ENCODE results near the gene CREB5.

The CREB5 gene

DNA sequence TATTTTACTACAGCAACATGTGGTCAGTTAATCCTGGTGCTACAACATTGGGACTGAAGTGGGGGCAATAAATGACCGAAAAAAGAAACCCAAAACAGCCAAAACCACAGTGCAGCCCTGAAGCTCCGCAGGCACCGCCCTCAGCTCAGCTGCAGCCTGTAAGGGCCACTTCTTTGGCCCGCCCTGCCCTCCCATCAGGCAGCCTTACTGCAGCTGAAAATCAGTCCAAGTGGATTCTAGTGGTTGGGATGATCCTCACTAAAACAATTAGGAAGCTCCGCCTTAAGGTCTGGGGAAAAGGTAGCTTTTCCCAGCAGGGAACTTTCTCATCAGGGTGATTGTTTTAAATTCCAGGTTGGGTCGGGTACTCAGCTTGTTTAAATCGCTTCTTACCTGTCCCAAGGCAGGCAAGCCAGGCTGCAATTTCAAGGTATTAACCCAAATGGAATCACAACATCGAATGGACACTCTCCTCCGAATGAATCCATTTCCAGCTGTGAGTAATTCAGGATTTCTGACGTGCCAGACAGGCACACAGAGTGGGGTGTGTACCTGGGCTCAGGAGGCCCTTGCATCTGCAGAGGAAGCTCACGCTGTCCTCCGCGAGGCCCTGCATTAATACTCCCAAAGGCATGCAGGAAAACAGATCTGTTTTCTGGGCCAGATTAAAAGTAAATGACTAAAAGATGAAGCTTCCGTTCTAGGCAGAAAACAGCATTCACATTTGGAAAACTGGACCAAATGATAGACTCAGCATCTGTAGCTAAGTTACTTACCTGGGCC, 104.3 kb downstream of the CREB5 start:
- no peak for DNase-seq (ENCODE audit: low read depth)

DNA sequence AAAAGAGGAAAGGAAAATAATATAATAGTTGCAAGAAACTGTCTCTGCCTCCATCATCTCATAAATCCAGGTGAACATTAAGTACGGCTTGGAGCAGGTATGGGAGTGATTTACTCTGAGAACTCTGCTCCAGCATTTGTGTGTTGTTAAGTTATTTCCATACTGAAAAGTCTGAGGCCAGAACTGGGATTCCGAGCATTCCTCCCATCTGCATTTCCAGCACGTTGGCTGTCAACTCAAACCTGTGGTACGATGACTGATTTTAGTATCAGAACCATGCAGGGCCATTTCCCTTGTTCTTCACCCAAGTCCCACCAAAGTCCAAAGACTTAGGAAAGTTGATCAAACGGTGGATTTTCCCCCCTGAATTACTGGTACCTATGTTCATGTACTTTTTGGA, 104.9 kb downstream of the CREB5 start:
- DNase-seq (ENCODE audit: low read depth) = no peak

DNA sequence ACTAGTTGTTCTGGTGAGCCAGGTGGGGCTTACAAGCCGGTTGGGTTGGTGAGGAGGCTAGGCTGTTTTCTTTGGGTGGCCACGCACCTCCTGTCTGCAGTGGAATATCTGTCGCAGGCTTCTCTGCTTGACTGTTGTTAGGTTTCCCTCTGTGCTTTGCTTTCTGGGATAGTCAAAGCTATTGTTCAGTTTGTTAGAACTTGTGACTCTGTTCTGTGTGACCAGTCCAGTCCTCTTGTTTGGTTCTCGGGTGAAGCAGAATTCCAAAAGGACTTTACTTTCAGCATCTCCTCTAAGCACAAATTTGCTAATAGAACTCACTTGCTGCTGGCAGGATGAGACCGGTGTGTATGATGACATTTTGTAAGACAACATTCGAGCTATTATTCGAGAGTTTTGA, 105.3 kb downstream of the CREB5 start:
- DNase-seq (ENCODE audit: low read depth) = no peak

DNA sequence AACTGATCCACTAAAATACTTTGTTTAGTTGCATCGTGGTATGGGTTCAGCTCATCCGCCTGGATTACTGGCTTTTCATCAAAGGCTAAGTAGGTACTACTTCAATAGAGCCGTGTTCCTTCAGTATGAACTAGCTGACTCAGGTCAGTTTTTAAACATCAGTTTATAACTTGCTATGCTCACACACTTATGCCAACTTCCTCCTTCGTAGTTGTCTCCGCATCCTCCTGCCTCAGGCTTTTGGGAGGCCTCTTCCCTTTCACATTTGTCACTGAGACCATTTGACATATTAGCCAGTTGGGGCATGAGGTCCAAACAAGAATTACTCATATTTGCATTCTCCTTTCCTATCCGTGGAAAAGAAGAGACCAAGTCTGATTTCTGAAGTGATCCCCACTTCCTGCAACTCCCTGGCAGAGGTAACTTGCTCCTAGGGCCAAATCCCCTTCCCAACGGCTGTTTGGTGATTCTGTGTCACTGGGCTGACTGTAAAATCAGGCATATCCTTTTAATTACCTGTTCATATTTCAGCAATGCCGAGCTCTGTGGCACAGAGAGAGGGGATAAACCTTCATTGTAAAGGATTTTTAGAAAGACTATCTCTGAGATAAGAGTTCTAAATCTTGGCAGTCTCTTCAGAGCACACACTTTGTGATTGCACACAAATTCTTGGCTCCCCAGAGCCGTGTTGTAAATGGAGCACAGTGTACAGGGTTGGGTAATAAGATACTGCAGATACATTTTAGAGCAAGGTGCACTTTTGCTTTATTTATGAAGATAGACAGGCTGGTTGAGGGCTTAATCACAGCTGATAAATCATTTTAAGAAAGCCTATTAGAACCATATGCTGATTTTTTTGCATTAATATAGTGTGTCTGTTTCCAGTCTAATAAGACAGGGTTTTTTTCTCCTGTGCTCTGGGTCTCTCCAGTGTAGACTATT, 108.0 kb downstream of the CREB5 start:
- DNase-seq (ENCODE audit: low read depth) = no peak

DNA sequence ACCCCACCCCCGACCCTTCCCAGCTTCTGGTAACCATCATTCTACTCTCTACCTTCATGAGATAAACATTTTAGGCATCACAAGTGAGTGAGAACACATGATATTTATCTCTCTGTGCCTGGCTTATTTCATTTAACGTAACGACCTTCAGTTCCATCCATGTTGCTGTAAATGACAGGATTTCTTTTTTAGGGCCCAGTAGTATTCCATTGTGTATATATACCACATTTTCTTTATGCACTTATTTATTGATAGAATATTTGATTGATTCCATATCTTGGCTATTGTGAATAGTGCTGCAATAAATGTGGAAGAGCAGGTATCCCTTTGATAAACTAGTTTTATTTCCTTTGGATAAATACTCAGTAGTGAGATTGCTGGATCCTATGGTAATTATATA, 112.7 kb downstream of the CREB5 start:
- DNase-seq (ENCODE audit: low read depth) = no peak

DNA sequence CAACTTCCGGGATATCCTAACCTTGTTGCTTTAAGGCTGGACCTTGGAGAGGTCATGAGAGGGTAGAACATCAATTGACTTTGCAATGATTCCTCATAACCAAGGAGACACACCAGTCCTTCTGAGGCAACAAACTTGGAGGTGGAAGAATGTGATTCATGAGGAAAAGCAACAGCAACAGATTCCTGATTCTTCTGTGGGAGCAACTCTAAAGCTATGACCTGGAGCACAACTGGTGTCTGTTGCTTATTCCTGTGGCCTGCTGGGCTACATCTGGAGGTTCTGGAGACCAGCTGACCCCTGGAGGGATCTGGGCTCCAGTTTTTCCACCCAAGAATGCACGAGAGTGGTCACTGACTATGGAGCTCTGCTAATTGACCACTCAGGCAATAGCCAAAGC, 116.6 kb downstream of the CREB5 start:
- DNase-seq (ENCODE audit: low read depth) = no peak

DNA sequence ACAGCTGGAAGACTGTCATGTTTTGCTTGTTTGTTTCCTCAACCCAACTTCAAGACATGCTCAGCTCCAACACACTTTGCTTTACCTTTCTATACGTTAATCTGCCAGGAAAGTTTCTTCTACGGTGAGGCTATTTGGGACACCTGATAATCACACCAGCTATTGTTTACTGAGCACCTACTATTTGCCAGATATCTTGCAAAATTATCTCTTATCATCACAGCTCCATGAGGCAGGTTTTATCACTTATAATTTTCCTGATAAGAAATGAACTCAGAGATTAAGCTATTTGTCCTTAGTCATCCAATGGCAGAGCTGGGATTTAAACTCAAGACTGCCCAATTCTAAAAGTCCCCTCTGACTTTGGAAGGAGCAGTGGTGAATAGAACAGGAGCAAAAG, 117.4 kb downstream of the CREB5 start:
- DNase-seq (ENCODE audit: low read depth) = no peak

DNA sequence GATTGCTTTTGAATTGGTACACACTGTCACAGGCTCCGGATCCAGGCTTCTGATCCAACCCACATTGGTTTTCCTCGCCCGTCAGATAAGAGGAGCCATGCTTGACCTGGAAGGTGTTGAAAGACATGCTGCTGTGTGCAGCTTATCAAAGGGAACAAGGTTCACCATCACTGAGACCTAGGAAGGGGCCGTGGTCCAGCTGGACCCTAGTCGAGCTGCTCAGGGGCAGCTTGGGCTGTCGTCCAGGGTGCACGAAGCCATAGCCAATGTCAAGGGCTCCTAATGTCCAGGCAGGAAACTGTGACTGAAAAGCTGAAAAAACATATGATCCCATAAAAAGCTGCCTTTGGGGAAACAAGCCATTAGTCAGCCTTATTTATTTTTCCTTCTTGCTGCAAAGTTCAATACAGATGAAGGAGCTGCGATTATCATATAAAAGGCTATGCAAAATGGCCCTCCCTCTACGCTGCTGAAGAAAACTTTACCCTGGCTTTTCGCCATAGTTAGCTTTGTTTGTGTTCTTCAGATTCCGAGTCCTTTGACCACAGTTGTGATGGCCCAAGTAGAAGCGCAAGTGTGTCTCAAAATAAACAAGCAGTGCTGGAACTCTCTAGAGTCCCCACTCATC, 118.0 kb downstream of the CREB5 start:
- no peak for DNase-seq (ENCODE audit: low read depth)

DNA sequence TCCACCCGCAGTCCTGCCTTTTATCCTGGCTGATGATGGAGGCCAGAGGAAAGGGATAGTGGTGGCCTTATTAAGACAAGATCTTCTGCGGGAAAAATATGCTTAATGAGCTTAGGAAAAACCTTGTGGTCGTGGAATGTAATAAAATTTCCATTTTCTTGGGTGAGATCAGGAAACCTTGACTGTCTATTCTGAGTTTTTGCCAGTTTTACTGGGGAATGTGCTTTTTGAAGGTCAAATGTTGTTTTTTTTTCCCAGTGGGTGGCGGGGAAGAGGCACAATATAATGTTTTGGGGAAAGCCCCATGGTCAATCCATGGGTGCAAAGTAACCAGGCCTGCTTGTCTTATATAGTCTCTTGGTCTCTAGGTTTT, 118.5 kb downstream of the CREB5 start:
- DNase-seq (ENCODE audit: low read depth) = no peak

DNA sequence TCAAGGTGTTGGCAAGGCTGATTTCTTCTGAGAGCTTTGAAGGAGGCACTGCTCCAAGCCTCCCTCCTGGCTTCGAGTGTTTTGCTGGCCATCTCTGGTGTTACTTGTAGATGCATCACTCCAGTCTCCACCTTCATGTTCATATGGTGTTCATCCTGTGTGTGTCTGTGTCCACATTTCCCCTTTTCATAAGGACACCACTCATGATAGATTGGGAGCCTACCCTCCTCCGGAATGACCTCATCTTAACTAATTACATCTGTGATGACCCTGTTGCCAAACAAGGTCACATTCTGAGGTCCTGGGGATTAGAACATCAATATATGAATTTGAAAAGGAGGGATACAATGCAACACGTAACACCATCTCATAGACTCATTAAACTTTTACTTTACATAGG, 119.0 kb downstream of the CREB5 start:
- DNase-seq (ENCODE audit: low read depth) = no peak

DNA sequence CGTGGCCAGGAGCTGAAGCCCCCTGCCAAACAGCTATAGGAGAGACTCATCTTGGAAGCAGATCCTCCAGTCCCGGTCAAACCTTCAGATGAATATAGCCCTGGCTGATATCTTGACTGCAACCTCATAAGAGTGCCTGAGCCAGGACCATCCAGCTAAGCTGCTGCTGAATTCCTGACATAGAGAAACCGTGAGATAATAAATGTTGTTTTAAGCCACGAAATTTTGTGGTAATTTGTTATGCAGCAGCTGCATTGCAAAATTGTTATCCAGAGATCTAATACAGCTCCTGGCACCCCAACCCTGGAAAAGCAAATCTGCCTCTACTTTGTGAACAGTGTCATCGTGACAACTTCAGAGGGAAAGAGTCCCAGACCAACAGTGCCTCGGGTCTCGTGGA, 119.9 kb downstream of the CREB5 start:
- no peak for DNase-seq (ENCODE audit: low read depth)

DNA sequence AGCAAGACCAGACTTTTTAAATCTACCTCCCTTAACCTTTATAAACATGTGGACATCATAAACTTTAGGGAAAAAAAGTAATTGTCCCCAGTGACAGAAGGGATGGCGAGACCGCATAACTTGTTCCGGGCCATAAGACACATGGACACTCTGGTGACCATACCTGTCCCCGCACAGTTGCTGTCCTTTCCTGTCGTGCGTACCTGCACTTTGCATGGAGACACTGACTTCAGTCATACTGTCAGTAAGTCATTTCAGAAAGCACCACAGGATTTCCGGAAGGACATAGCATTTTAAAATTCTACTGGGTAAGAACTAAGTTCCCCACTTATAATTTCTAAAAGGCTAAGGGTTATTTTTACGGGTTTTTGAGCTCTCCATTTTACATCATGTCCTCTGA, 120.9 kb downstream of the CREB5 start:
- no peak for DNase-seq (ENCODE audit: low read depth)

DNA sequence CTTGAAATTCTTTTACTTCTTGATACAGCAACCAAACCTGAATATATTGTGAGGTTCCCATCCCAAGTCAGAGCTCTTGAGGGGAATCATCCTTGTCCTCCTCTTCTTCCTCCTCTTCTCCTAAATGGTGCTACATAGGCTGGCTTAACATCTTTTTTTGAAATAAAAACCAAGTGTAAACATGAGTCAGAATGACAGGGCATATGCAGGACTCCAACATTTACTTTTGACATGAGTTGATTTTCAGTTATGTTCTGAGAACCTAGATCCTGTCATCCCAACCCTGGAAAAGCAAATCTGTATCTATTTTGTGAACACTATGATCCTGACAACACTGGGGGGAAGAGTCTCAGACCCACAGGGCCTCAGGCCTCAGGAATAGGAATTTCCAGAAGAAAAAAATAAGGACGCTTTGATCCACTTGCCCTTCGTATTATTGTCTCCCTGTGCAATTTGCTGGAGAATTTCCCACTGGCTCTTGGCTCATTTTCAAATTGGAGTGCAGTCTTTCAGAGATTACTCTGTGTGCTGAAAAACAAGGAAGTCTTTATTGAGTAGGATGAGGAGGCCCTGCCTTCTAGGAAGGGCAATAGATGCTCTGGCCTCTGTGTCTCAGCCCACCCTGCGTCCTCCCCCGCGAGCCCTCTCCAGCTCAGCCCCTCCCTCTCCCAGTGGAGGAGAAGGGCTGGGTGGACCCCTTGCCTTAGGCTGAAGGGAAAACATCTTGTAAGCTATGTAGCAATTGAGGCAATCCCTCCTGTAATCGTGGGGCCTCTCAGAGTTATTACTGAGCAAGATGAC, 121.6 kb downstream of the CREB5 start:
- DNase-seq (ENCODE audit: low read depth) = no peak

DNA sequence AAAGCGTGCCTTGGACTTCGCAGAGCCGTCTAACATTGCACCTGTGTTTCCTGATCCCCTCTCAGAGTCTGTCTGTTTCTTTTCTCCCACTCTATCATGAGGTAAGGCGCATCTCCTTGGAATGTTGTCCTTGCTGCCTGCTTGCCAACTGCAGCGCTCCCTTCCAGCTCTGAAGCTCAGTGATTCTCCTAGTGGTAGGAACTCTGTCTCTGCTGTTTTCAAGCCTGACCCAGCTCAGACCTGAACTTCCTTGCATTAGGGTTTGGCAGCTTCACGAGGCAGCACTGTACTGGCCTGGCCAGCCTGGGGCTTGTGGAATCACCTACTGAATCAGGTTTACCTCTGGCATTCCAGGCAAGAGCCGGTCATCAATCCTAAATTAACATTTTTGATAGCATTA, 123.9 kb downstream of the CREB5 start:
- DNase-seq (ENCODE audit: low read depth) = no peak

DNA sequence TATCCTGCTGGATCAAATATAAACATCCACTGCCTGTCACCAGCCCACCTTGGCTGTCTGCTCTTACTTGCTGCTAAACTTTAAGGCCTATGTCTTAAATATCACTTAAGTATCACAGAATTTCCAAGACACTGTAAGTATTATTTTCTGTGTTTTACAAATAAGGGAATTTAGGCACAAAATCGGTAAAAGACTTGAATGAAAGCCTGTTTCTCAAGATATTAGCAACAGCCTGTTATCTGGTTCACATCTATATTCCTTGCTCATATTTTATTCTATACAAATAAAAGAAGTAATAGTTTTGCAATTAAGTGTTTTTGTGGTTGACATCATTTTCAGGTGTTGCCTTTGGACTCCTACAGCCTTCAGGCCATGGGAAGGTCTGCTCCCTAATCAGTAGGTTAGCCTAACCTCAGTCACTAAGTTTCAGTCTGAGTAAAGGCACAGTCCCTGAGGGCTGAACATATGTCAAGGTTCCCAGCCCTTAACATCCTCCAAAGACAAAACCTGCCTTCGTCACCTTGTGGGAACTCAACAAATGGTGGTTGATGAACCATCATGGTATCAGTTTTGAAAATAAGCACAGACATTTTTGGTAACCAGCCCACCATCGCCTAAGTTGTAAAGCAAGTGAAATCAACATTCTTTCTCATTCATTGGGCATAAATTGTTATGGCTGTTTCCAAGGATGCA, 127.1 kb downstream of the CREB5 start:
- DNase-seq (ENCODE audit: low read depth) = no peak

DNA sequence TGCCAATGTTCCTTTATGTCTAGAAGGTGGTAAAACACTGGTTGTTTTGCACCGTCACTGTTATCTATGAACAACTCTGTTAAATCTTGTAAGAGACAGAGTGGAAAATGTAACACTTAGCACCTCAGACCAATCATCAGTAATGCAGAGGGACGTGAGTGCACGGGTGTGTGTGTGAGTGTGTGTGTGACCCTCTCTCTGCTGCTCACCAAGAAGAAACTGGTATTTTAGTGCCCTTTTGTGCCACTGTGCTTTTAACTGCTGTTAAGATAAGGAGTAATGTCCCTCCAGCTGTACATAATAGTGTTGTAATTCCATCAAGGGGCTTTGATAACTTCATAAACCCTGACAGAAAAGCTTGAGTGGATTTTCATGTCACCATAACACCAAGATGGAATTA, 130.1 kb downstream of the CREB5 start:
- no peak for DNase-seq (ENCODE audit: low read depth)

DNA sequence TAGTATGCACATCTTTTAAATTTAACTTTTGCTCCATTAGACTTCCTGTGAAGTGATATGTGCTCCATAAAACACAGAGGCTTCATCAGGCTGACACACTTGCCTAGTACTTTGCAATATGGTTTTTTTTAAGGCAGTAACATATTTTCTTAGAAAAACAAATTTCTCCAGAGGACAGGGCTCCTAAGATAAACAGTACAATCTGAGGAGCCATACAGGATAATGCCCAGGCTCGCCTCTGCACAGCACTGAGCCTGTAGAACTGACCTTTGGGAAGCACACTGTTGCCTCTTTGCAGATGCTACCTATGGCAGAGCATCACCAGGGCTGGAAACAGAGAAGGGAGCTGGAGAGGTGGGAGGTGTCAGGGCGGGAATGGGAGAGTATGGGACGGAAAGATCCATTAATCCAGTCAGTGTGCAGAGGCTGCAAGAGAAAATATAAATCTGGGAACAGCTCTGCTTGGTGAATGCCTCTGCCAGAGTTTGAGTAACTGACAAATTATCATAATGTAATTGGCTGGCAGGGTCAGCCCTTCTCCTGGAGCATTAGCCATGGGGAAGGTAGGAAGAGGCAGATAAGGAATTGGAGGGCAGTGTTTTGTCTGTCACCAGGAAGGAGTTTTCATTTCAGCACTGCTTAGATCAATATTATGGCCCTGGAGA, 132.3 kb downstream of the CREB5 start:
- no peak for DNase-seq (ENCODE audit: low read depth)

DNA sequence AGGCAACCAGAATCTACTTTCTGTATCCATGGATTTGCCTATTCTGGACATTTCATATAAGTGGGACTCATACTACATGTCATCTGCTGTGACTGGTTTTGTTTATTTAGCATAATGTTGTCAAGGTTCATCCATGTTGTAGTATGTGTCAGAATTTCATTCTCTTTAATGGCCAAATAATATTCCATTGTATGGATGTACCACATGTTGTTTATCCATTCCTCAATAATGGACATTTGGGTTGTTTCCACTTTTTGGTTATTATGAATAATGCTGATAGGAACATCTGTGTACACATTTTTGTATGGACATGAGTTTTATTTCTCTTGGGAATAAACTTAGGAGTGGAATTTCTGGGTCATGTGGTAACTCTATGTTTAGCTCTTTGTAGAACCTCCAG, 133.7 kb downstream of the CREB5 start:
- DNase-seq (ENCODE audit: low read depth) = no peak

DNA sequence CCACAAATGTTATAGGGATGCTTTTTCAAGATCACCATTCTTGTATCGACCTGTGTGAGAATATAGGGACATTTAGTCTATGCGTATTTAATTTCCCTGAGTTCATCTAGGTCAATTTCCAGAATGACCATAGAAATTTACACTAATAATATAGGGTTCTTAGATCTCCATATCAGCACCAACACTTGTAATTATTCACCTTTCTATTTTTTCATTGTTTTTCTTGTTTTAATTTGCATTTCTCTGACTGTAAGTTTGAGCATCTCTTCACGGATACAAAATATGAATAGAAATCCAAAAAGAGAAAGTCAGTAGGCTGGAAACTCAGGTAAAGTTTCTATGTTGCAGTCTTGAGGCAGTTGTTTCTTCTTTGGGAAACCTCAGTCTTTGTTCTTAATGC, 134.8 kb downstream of the CREB5 start:
- DNase-seq (ENCODE audit: low read depth) = no peak

DNA sequence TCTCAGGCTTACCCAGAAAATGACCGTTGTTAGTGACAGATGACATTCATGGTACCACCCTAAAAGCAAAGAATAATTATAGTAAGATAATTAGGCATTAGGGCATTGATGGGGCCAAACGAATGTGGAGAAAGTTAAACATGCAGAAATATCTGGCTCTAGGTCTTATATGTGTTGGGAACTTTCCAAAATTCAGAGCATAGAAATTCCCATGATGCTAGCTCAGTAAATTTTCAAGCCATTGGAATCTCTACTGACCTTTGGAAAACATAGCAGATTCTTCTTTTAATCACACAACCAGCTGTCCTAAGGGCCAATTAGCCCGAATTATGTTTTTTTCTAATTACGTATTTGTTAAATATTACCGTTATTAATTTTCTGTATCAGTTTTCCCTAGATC, 136.1 kb downstream of the CREB5 start:
- no peak for DNase-seq (ENCODE audit: low read depth)

DNA sequence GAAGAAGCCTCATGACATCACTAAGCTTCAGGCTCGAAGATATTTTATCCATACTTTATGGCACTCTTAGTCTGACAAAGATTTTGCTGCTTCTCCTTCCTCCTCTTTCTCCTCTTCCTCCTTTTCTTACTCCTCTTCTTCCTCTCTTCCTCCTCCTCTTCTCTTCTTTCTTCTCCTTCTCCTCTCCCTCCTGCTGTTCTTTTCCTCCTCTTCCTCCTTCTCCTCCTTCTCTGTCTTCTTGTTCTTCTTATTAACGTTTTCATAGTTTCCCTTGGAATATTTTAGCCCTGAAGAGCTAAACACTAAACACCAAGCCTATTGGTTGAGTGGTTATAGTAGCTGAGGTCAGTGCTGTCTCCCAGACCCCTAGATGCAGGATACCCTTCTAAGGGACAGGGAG, 137.7 kb downstream of the CREB5 start:
- DNase-seq (ENCODE audit: low read depth) = no peak
